Measurements from ENCODE around the gene PGGT1B. TPM values are rescaled to one million over a fixed set of nuclear protein-coding genes. Genes with fewer than 3 reads are reported as not detected.
A peak's percentile ranks its signal among the peaks of the same experiment; 100 is the strongest.

Gene PGGT1B
- total and polyA plus RNA-seq, 2 of the 8 experiments (the other 6 are each of a cell fraction or from before 2014, with no cell fraction given): 1.9 to 43.1 TPM

DNA sequence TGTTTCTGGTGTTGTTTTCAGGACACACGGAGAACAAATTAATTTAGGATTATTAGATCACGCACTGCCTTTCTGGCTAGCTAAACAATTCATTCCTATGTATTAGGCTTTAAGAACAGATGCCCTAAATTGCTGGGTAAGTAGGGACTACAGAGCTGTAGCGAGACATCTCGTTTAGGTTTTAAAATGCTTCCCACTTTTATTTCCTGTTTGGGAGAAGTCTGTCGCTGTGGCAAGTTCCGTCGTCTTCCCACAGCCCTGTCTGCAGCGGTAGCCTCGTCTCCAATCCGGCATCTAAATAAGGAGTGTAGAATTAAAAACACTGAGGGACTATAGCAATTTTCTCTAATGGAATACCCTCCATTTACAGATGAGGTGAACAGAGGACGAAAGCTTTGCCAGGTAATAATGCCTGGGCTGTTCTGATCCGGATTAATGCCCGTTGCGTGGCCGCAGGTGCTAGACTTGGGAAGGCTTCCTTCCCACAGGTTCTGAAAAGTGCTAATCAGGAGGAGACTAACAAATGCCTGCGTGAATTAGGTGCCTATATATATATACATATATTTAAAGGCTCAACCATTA, 91.7 kb downstream of the PGGT1B start:
- Histone ChIP-seq H3K23ac (ENCODE audit: insufficient read length) (no peak overlapping the region), H3K56ac (replicated peaks; ENCODE audit: insufficient read length, low read depth, low read length) (no peak overlapping the region), H3K18ac (ENCODE audit: extremely low read depth, low read length) (no peak overlapping the region), H2BK5ac (ENCODE audit: low read depth, low read length) (no peak overlapping the region), H3K9me3 (ENCODE audit: insufficient read depth in 2 of 2, low read depth in 1 of 2, low read length in 1 of 2) (peaks cover 13 to 14% of the 10 kb centered on the region in 2 experiments), H4K91ac (replicated peaks; ENCODE audit: insufficient read length, low read length) (no peak overlapping the region), H3K14ac (ENCODE audit: insufficient read length) (no peak overlapping the region), H4K8ac (ENCODE audit: extremely low read depth, insufficient read depth, low read length) (no peak overlapping the region), H3K79me2 (ENCODE audit: control insufficient read depth in 1 of 2, insufficient read depth in 2 of 2, low read length in 2 of 2) (peaks cover 0 to 25% of the 10 kb centered on the region in 2 experiments; a peak in 3 of 4 replicates), H3K4me1 (replicated peaks in 1 of 4; ENCODE audit: control insufficient read depth in 3 of 4, insufficient read depth in 4 of 4, low read length in 3 of 4) (peaks cover 0 to 4% (median 0%) of the 10 kb centered on the region in 4 experiments; a peak in 3 of 7 replicates), H3K4ac (replicated peaks; ENCODE audit: insufficient read length, low read depth, low read length) (no peak overlapping the region), H4K20me1 (replicated peaks in 1 of 2; ENCODE audit: control insufficient read depth in 1 of 2, insufficient read depth in 2 of 2, low read length in 2 of 2) (no peaks in the 10 kb centered on the region), H3K9ac (replicated peaks in 1 of 4; ENCODE audit: extremely low read depth in 1 of 4, low read depth in 3 of 4, low read length in 3 of 4) (peak overlapping the region in 1 of 4 experiments; percentile 16; a peak in 1 of 7 replicates), H2AK5ac (ENCODE audit: low read depth, low read length) (no peak overlapping the region), H2BK20ac (ENCODE audit: low read length) (no peak overlapping the region), H2BK15ac (ENCODE audit: low read length) (no peak overlapping the region), H3K27ac (ENCODE audit: low read depth, low read length) (no peak overlapping the region), H3K79me1 (ENCODE audit: low read depth, low read length) (no peaks in the 10 kb centered on the region), H3K36me3 (ENCODE audit: control insufficient read depth in 2 of 4, insufficient read depth in 4 of 4, low read length in 3 of 4) (peaks cover 0 to 11% (median 3%) of the 10 kb centered on the region in 4 experiments; a peak in 2 of 8 replicates), H4K5ac (ENCODE audit: insufficient read length, low read depth, low read length) (no peak overlapping the region), H2BK120ac (replicated peaks; ENCODE audit: low read depth, low read length) (no peak overlapping the region), H3K23me2 (ENCODE audit: low read depth, low read length) (peaks cover 16% of the 10 kb centered on the region), H3K4me3 (ENCODE audit: extremely low read depth in 1 of 4, insufficient read depth in 2 of 4, low read depth in 3 of 4, low read length in 4 of 4) (peak overlapping the region; percentile 75 to 94 (median 90)), H3K4me2 (ENCODE audit: insufficient read depth in 1 of 2, low read depth in 2 of 2, low read length in 2 of 2) (peak overlapping the region; percentile 87 to 97), H3K27me3 (replicated peaks in 1 of 4; ENCODE audit: control insufficient read depth in 3 of 4, extremely low read depth in 1 of 4, insufficient read depth in 3 of 4, low read length in 3 of 4) (peaks cover 3 to 23% (median 11%) of the 10 kb centered on the region in 4 experiments), H2AFZ (ENCODE audit: low read length) (peak overlapping the region; percentile 54), H2BK12ac (ENCODE audit: low read depth, low read length) (no peak overlapping the region)
- ChIA-PET CTCF (ENCODE audit: partially characterized antibody) (interaction anchor here (1.6 to 3.9 kb wide), 2 partner anchors 9 to 73 kb away, joined by 4 to 16 read pairs; no protein-coding TSS in a partner anchor), POLR2A (ENCODE audit: partially characterized antibody) (interaction anchor here (1.4 to 2.5 kb wide), 3 partner anchors 8 to 92 kb away, joined by 6 to 11 read pairs (median 8); partner anchors contain the start of gene PGGT1B)
- 19% methylated on average over 16 of the region's 16 CpGs; no CpG with 5 or more reads in 1 of the 2 experiments for WGBS, 2 experiments (ENCODE audit: extremely low coverage in 1 of 2, insufficient coverage in 1 of 2, insufficient read length in 1 of 2, insufficient replicate concordance in 2 of 2, low coverage in 1 of 2, low lambda C conversion rate in 2 of 2, missing lambda C conversion rate in 1 of 2)
- DNase-seq (ENCODE audit: low read depth in 1 of 2, low spot score in 2 of 2) (no peak), FAIRE-seq (no peak)
- TF ChIP-seq RFX5 (IDR thresholded peaks at IDR 0.05; ENCODE audit: borderline replicate concordance, low read depth, low read length) (no peak), SUZ12 (IDR thresholded peaks at IDR 0.05; ENCODE audit: low read length) (peak; percentile 65; the same call in 1 of the 2 replicates), EZH2 (IDR thresholded peaks at IDR 0.05; ENCODE audit: low read depth, low read length, severe bottlenecking) (peak; percentile 21), BRCA1 (IDR thresholded peaks at IDR 0.05; ENCODE audit: low read depth, low read length) (no peak), RNF2 (IDR thresholded peaks at IDR 0.05; ENCODE audit: borderline replicate concordance, low read depth, low read length, missing control alignments, poor library complexity, severe bottlenecking) (peak; percentile 11)

Measured in H1 (cell line).